Measurements from ENCODE around the gene RMDN2. TPM values are rescaled to one million over a fixed set of nuclear protein-coding genes. Genes with fewer than 3 reads are reported as not detected.

The RMDN2 gene
- total RNA-seq, 2 experiments from 2014 or later, result 1.4 to 2.6 TPM

GRCh38 chr2:38039121-38039910 is 114.2 kb downstream of the RMDN2 start:
- ChIA-PET CTCF (interaction anchor here (1.5 kb wide), 2 partner anchors 207 to 235 kb away, joined by 3 read pairs; no protein-coding TSS in a partner anchor), POLR2A (no interaction called here)
- no peaks in the 10 kb centered on the region for H3K36me3 Mint-ChIP-seq (ENCODE audit: low read depth)
- DNase-seq (no peak), ATAC-seq (no peak)
- peaks cover 13% of the 10 kb centered on the region for H3K4me1 Mint-ChIP-seq (ENCODE audit: low read depth)
- TF ChIP-seq, protein P1, sequence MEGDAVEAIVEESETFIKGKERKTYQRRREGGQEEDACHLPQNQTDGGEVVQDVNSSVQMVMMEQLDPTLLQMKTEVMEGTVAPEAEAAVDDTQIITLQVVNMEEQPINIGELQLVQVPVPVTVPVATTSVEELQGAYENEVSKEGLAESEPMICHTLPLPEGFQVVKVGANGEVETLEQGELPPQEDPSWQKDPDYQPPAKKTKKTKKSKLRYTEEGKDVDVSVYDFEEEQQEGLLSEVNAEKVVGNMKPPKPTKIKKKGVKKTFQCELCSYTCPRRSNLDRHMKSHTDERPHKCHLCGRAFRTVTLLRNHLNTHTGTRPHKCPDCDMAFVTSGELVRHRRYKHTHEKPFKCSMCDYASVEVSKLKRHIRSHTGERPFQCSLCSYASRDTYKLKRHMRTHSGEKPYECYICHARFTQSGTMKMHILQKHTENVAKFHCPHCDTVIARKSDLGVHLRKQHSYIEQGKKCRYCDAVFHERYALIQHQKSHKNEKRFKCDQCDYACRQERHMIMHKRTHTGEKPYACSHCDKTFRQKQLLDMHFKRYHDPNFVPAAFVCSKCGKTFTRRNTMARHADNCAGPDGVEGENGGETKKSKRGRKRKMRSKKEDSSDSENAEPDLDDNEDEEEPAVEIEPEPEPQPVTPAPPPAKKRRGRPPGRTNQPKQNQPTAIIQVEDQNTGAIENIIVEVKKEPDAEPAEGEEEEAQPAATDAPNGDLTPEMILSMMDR (IDR thresholded peaks at IDR 0.05), result no peak
- H3K27me3 Mint-ChIP-seq, result peaks cover 51% of the 10 kb centered on the region
- peaks cover 1% of the 10 kb centered on the region for H3K9me3 Mint-ChIP-seq
- H3K27ac Mint-ChIP-seq, result no peak overlapping the region
- no peak overlapping the region for H3K4me3 Mint-ChIP-seq
- intact Hi-C loops (cut with micrococcal nuclease), result no loop called here

DNA sequence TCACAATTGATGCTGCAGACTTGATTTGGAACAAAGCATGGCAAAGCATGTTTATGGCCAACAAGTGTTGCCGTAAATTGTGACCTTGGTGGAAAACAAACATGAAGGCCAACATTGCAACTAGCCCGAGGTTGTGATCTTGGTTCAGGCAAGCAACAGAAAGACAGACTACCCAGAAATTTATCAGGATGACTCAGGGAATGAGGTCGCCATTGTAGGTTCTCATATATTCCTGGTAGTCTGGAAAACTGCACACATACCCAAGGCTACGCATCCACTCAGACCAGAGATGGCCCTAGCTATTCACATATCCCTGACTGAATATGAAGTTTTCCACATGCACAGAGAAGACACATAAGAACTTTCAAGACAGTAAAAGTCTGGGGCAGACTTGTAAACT is 120.7 kb downstream of the RMDN2 start:
- CTCF ChIA-PET, result interaction anchor here (1.0 kb wide), 1 partner anchor 229 kb away, joined by 3 read pairs; no protein-coding TSS in a partner anchor
- H3K4me3 Mint-ChIP-seq, result no peak overlapping the region
- no peak overlapping the region for H3K27ac Mint-ChIP-seq
- DNase-seq (no peak), ATAC-seq (no peak)
- POLR2A ChIA-PET, result no interaction called here
- intact Hi-C loops (cut with micrococcal nuclease), result no loop called here
- TF ChIP-seq, protein P1 (IDR thresholded peaks at IDR 0.05), result no peak
- peaks cover 1% of the 10 kb centered on the region for H3K9me3 Mint-ChIP-seq
- no peaks in the 10 kb centered on the region for H3K36me3 Mint-ChIP-seq (ENCODE audit: low read depth)
- peaks cover 27% of the 10 kb centered on the region for H3K27me3 Mint-ChIP-seq
- no peaks in the 10 kb centered on the region for H3K4me1 Mint-ChIP-seq (ENCODE audit: low read depth)

DNA sequence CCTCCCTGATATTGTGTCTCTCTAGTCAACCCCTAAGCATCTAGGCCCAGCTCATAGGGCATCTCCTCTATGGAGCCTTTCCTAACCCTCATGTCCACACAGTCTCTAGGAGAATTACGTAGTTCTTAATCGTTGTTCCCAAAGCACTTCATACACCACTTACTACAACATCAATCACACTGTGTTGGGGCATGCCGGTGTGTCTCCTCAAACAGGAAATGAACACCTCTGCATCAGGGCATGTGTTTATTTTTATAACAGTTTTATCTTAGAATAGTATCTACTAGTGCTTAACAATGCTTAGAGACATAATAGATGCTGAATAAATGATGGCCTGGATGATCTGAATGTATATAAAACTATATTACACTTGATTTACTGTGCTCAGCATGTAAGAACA is 131.1 kb downstream of the RMDN2 start:
- Mint-ChIP-seq H3K4me3 (no peak overlapping the region), H3K9me3 (no peaks in the 10 kb centered on the region), H3K4me1 (ENCODE audit: low read depth) (peaks cover 20% of the 10 kb centered on the region), H3K27me3 (peaks cover 18% of the 10 kb centered on the region), H3K36me3 (ENCODE audit: low read depth) (no peaks in the 10 kb centered on the region), H3K27ac (no peak overlapping the region)
- CTCF ChIA-PET, result no interaction called here
- TF ChIP-seq, protein P1 (IDR thresholded peaks at IDR 0.05), result no peak
- intact Hi-C loops (cut with micrococcal nuclease), result loop anchor here (1.0 kb wide), 1 partner anchor 24 kb away; no protein-coding TSS in a partner anchor
- no peak for ATAC-seq
- POLR2A ChIA-PET, result no interaction called here
- DNase-seq, result no peak

DNA sequence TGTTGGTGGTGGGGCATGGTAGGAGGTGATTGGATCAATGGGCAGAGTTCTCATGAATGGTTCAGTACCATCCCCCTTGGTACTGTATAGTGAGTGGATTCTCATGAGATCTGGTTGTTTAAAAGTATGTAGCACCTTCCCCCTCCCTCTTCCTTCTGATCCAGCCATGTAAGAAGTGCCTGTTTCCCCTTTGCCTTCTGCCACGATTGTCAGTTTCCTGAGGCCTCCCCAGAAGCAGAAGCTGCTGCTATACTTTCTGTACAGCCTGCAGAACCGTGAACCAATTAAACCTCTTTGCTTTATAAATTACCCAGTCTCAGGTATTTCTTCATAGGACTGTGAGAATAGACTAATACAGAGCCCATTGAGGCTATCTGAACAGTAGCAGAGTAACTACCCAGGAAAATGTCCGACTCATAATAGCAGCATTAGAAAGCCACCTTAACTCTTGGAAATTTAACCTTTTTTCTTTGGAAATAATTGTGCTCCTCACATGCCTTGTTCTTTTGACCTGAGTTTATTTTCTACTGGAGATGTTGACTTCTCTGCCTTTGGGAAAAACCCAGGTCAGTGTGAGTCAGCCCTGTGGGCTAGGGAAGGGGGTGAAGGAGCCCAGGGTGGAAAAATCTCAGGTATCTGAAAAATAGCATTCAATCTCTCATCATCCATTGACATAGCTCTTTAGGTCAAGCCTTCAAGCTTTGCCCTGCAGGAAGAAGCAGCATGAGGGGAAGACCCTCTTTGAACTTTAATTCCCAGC is 132.7 kb downstream of the RMDN2 start:
- ChIA-PET CTCF (no interaction called here), POLR2A (no interaction called here)
- Mint-ChIP-seq H3K4me1 (ENCODE audit: low read depth) (peaks cover 20% of the 10 kb centered on the region), H3K27me3 (peaks cover 11% of the 10 kb centered on the region), H3K27ac (no peak overlapping the region), H3K4me3 (no peak overlapping the region), H3K36me3 (ENCODE audit: low read depth) (no peaks in the 10 kb centered on the region), H3K9me3 (no peaks in the 10 kb centered on the region)
- intact Hi-C loops (cut with micrococcal nuclease), result no loop called here
- TF ChIP-seq, protein P1 (IDR thresholded peaks at IDR 0.05), result no peak
- DNase-seq (no peak), ATAC-seq (peak; percentile 39)

Measured in activated CD8-positive, alpha-beta T cell treated with anti-CD3 and anti-CD28 coated beads for 36 hours (primary cell).